SK-N-DZ (cell line): Measurements from ENCODE around the gene UNC50.
"Not testable (repeated sequence)": the region's sequence is repeated elsewhere in the genome, so short reads cannot be mapped to it uniquely, and the experiment has no call there.

Experiments used
- DNase-seq: peaks from one replicate; pipeline ENCODE4 v3.0.0-alpha.2; 2015; ENCODE audit warnings: low spot score

UNC50 gene

DNA sequence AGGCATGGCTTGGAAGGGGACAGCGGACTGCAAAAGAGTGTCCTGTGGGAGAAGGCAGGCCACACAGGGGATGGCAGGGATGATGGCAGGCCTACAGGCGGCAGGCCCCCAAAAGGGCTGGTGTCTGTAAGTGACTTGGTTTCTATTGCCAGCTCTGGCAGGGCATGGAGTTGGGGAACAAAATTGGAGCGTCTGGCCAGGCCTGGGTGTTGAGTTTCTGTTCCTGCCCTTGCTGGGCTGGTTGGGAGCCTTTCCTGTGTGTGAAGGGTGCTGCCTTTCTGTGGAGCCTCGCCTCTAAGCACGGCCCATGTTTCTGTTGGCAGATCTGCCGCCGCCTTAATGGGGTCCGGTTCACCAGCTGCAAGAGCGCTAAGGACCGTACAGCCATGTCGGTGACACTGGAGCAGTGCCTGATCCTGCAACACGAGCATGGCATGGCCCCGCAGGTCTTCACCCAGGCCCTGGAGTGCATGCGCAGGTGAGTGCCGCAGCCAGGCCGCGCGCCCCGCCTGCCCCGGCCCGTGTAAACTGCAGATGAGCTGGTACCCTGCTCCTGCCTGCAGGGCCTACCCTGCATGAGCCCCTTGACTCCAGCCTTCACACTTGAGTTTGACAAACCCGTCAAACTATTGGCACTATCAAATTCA is 31.6 kb upstream of the UNC50 start:
- no peak for DNase-seq

DNA sequence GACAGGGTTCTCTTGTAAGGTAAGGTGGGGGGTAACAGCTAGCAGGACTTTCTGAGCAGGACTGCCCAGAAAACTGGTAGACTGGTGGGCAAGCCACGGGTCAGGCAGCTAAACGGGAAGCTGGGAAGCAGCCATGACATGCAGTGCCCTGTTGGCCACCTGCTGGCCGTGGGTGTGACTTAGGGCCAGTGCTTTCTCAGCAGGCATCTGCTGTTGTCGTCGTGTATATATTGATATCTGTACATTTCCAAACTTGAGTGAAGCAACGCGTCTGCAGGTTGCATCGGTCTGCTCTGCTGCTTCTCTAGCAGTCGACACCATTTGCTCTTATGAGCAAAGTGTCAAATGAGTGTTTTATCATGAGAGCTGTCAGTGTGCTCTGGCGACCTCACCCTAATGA is 31.1 kb upstream of the UNC50 start:
- DNase-seq: no peak

DNA sequence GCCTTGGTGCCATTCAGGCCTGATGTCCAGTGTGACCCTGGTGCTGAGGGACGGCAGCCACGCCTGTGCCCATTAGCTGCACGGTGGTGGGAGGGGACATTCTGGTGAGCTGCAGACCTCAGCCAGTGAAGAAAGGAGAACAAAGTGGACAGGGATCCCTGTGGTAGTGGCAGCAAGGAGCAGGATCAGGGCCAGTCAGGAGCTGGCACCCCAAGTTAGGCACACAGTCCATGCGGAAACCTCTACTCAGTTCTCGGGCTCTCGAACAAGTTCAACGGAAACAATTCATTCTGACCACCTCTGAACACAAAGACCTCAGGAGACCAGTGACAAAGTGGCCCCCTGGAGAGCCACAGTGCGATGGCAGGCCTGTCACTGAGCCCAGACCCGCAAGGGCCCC is 30.2 kb upstream of the UNC50 start:
- no peak for DNase-seq

DNA sequence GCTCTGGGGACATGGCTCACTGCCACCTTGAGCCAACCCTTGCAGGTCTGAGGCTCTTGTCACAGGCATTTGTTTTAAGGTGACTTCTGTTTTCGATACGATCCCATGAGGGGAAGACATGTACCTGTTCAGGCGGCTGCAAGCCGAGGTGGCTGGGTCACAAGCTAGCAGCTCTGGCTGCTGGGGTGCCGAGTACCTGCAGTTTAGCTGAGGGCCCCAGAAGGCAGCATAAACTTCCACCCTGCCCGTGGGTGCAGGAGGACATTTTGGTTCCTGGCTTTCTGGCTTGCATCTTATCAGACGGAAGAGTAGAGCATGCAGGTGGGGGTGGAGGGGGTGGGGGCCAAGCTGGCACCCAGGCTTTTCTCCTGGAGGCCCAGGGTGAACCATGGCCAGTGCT is 28.5 kb upstream of the UNC50 start:
- no peak for DNase-seq

DNA sequence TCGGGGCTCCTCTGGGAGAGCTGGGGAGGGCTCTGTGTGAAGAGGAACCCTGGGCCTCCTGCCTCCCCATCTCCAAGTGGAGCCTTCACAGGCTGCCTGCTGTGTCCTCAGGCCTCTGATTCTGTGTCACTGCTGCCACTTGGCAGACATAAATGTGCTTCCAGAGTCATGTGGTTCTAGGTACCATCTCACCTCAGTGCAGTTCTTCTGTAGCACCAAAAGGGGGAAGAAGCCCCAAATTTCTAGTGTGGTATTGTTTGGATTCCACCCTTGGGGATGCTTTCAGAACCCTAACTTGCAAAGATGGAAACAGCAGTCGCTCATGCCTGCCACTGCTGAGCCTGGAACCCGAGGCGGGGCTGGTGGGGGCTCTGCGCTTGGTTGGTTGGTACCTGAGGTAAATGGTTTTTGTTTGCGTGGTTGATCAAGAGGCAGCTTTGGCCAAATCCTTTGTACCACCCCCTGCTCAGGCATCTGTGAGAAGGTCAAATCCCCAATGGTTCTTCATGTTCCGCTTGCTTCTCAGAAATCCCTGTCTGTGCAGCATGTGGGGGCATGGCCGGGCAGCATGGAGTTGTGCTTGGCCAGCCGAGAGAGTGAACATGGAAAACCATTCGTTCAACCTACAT is 27.6 kb upstream of the UNC50 start:
- no peak for DNase-seq

DNA sequence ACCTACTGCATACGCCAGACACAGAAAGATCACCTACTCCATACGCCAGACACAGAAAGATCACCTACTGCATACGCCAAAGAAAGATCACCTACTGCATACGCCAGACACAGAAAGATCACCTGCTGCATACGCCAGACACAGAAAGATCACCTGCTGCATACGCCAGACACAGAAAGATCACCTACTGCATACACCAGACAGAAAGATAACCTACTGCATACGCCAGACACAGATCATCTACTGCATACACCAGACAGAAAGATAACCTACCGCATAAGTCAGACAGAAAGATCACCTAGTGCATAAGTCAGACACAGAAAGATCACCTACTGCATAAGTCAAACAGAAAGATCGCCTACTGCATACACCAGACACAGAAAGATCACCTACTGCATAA is 25.9 kb upstream of the UNC50 start:
- no peak for DNase-seq

DNA sequence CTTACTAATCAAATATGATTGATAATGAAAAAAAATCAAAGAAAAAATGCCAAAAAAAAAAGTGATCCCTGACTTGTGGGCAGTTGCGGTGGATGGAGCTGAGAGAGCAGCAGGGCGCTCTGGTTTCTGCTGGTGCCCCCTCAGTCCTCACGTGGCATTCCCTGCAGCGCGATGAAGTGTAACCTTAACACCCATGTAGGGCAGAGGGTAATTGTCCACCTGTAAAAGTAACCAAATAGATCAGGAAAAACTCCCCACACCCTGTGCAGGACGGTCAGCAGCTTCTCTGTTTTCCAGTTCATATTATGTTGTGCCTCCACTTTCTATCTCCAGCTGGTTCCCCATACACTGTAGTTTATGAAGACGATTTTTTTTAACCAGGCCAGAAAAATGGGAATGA is 25.1 kb upstream of the UNC50 start:
- DNase-seq: no peak

DNA sequence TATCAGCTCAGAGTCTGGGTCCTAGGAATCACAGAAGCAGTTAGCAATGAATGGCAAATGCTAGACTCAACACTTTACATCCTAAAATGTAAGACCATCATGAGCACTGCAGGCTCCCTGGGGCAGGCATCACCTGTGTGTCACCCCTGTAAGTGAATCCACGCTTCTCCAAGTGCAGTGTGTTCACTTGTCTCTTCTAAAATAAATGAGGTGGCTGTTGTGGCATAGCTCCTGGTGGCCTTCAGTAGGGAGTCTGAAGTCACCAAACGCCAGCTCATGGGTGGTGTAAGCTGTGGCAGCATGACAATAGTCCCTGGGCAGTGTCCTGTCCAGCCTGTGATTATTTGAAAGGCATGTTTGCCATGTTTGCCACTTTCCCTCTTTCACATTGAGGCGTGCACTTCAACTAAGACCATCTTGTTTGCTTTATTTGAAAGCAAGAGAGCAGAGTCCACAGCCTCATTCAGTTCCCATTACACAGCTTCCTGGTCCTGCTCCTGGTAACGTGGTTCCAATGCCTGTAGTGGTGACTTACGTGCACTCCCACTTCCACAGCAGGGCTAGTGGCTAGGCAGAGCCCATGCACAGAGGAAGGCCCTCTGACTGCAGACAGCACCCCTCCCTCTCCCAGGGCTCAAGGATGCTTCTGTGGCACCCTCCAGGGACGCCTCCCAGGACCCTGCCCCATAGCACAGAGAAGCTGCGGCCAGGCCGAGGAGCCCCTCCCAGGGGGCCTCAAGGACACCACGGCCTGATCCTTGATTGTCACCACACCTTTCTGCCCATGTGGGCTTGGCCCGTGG is 24.4 kb upstream of the UNC50 start:
- DNase-seq: no peak

DNA sequence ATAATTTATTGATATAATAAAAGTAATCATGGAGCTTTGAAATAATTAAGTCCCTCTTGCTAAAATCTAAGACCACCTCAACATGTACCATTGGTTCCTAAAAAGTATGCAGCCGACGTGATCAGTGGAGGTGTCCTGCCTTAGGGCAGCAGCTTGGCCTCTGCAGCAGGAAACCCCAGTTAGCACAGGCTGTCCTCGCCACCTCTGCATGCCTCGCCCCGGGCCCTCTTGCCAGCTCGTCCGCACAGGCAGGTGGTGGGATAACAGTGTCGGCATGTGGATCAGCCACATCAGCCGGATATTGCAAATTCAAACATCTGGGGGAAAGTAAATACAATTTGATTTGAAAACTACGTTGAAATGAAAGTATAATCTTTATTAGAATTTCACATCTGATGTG is 23.0 kb upstream of the UNC50 start:
- no peak for DNase-seq

DNA sequence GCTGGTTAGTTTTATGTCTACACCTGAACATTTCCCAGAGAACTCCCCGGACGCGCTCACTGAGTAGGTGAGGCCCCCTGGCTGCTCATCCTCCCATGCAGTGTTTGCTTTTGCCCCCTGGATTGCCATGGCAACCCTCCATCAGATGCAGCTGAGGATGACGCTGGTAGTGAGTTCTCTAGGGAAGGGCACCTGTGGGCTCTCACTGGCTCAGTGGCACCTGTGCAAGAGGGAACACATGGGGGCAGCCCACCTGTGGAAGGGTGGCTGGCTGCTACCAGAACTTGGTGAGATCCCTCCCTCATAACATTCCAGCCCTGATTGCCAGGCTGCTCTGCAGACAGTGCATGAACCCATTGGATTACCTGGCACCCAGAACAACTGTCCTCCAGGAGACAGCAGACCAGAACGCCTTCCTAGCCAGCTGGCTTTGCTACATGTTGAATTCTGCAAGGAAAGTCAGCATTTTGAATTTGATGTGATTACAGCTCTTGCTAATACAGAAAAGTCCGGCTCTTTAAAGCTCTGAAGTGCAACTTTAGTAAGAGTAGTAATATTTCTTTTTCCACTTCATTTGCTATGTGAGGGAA is 21.7 kb upstream of the UNC50 start:
- no peak for DNase-seq

DNA sequence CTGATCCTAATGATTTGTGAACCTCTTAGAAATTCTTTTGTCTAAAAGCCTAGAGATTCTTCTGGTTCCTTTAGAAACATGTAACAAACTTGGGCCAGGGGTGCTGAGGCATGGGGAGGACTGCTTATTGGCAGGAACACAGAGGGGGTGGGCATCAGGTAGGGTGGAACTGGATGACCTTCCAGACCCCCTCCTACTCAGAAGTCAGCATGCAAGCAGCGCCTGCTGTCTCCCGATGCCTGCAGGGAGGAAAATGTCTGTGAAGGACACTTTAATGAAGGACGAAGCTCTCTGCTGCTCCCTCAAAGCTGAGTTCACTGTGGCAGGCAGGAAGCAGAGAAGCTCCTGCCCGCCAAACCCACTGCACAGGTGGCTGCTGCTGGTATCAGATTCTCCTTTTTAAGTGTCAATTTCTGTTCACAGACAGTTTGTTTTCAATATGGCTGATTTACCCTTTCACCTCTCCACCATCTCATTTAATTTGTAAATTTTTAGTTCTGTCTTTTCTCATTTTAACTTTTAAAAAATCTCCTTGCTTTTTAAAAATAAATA is 19.4 kb upstream of the UNC50 start:
- DNase-seq: no peak

DNA sequence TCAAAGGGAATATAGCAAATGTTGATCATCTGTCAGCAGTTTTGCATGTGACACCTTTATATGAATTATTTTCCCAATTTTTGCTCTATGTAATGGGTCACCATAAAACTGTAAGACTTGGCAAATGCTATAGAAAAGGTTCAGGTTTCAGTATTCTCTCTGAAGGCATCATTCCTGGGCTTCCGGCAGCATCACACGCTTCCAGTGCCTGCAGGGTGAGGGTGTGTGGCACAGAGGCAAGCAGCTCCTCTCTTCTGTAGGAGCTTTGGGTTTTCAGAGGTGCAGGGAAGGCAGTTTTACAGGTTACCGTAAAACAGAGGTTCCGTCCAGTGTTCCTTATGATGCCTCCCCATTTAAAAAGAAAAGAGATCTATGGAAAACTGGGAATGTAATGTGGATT is 18.9 kb upstream of the UNC50 start:
- DNase-seq: no peak

DNA sequence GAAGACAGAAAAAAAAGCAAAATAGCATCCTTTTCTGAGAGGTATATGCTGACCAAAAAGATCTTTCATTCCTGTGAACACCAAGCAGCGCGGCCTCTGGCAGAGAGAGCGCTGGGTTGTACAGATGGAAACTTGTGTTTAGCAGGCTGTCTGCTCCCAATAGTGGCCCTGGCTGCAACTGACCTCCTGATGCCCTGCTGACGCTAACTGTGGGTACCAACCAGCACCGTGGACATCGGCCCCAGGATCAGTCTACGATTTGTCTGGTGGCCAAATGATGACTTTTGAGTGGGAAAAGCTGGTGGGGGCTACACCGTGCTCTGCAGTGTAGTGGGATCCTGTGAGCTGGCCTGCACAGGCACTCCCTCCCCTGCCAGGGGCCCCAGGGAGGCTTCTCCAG is 15.8 kb upstream of the UNC50 start:
- DNase-seq: no peak

DNA sequence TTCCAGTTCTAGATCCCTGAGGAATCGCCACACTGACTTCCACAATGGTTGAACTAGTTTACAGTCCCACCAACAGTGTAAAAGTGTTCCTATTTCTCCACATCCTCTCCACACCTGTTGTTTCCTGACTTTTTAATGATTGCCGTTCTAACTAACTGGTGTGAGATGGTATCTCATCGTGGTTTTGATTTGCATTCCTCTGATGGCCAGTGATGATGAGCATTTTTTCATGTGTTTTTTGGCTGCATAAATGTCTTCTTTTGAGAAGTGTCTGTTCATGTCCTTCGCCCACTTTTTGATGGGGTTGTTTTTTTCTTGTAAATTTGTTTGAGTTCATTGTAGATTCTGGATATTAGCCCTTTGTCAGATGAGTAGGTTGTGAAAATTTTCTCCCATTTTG is 13.7 kb upstream of the UNC50 start:
- not testable (repeated sequence) for DNase-seq

DNA sequence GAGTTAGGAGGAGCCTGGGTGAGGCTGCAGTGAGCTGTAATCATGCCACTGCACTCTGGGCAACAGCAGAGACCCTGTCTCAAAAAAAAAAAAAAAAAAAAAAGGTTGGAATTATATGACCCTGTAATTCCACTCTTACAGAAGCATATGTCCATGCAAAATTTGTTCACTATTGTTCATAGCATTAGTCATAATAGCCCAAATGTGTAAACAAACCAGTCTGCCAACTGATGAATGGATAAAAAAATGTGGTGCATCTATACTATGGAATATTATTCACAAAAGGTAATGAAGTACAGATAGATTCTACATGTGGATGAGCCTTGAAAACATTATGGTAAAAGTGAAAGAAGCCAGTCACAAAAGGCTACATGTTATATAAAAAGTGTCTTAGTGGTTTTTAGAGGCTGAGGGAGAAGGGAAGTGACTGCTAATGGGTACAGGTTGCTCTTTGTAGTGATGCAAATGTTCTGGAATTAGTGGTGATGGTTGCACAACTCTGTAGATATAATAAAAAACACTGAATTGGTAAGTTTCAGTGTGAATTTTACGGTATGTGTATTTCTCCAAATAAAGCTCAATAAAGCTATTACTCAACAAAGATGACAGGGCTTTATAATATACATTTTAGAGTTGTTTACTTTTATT is 9.5 kb upstream of the UNC50 start:
- DNase-seq: no peak

DNA sequence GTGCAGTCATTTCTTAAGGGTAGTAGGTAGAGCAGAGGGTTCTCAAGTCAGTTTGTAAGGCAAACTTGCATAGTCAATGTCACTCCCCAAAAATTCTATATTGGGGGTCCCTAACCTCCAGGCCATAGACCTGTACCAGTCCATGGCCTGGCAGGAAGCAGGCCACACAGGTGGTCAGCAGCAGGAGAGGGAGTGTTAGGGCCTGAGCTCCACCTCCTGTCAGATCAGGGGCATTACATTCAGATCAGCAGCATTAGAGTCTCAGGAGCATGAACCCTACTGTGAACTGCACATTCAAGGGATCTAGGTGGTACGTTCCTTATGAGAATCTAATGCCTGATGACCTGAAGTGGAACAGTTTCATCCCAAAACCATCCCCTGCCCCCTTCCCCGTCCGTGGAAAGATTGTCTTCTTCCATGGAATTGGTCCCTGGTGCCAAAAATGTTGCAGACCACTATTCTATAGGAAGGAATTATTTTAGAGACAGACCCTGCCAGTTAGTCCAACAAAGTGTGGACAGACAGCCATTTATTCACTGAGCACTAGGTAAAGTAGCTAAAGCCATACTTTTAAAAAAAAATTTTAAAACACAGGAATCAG is 6.8 kb upstream of the UNC50 start:
- DNase-seq: peak; percentile 37

DNA sequence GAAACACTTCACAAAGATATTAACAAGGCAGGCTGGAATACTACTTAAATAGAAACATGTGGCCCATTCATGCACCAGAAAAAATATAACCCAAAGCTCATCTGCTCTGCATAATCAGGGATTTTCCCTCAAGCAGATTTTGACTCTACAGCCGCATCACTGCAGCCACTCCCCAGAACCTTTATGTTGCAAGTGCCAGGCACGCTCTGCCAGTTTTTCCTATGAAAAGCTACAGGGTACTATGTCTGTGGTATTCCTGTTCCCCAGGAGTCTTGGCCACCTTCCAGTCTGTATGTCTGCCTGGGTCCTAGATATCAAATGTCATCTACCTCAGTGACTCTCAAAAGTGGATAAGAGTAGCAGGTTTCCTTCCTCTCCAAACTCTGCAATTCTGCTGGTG is 3.8 kb upstream of the UNC50 start:
- no peak for DNase-seq

DNA sequence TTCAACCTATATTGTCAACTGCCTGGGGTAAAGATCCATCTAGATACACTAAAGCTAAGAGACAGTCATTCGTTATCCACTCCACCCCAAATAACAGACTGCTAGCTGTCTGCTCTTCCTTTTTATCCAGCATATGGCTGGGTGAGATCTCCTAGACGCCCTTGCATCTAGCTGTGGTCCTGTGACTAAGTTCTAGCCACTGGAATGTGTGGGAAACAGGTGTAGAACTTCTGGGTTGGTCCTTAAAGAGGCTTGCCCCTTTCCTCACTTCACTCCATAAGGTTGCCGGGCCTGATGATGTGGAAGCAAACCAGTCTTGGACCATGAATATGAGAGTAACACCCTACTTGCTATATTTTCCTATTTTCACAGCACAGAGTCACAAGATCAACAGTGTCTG is 3.3 kb upstream of the UNC50 start:
- DNase-seq: no peak

DNA sequence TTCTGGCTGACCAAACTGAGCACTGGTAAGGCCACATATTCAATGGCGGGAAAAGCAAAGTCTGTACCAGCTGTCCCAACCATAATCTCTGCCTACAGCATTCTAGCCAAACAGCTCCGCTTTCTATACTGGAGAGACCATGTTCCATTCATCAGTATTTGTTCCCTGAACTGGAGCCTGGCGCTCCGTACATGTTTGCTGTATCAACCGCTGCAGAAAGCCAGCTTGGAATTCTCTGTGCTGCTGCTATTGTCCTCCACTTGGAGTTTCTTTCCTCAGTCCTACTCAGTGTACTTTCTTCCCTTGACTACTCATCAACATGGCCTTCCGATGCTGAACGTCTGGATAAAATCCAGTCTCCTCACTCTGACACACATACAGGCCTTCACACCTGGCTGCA is 2.0 kb upstream of the UNC50 start:
- DNase-seq: no peak

DNA sequence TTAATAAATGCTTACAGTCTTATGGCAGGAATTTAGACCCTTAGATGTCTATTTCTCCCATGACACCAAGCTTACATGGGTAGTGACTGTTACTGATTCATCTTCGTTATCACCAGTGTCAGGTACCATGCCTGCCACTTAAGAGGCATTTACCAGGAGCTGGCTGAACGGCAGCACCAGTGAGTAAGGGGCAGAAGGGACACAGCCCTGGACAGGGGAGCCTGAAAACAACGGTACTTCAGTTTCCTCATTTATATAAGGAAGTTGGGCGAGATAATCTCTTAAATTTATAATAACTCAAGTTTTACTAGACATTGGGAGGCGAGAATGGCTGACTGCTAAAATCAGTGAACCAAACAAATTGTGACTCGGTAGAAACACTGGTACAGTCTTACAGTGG is 1.3 kb upstream of the UNC50 start:
- no peak for DNase-seq

DNA sequence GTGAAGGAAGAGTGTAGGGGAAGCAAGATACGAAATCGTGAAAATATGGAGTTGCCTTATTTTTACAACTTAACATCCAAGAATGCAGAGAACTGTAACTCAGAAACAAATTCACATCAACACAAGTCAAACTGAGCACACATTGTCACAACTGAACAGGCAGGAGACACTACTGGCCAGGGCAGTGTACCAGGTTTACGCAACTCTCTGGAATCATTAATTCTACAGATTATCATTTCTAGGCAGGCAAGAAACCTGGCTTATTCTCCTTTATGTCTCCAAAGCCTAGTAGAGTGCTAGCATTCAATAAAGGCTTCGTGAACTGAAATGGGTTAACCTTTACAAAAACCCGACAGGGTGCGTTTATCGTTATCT is 661 bp upstream of the UNC50 start:
- DNase-seq: peak; percentile 4
